GM21423 (cell line): Measurements from ENCODE around the gene FIBIN.
"Not testable (repeated sequence)": the region's sequence is repeated elsewhere in the genome, so short reads cannot be mapped to it uniquely, and the experiment has no call there.

Experiments used
- ATAC-seq: cut with Tn5 transposase; IDR thresholded peaks from one replicate; pipeline ENCODE4 v1.9.1; 2021; ENCODE audit warnings: mild to moderate bottlenecking, moderate library complexity; ENCODE audit not compliant: unreplicated experiment

Gene FIBIN

DNA sequence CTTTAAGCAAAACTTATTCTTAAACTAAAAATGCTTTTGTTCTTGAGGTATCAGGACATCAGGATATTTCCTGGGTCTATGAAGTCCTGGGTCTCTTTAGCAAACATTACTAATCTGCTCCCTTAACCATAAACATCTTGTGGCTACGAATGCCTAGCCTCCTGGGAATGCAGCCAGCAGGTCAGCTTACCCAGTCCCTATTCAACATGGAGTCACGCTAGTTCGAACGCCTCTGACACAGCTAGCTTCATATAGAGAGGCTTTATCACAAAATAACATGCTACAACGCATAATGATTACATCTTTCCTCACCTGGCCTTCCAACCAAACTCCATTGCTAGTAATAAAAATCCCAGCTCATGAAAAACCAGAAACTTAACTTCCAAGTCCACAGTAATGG is 17.5 kb upstream of the FIBIN start:
- no peak for ATAC-seq

DNA sequence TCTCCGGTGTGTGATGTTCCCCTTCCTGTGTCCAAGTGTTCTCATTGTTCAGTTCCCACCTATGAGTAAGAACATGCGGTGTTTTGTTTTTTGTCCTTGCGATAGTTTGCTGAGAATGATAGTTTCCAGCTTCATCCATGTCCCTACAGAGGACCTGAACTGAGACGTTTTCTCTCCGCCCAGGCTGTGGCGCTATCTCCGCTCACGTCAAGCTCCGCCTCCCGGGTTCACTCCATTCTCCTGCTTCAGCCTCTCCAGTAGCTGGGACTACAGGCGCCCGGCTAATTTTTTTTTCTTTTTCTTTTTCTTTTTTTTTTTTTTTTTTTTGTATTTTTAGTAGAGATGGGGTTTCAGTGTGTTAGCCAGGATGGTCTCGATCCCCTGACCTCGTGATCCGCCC is 16.7 kb upstream of the FIBIN start:
- ATAC-seq, result not testable (repeated sequence)

DNA sequence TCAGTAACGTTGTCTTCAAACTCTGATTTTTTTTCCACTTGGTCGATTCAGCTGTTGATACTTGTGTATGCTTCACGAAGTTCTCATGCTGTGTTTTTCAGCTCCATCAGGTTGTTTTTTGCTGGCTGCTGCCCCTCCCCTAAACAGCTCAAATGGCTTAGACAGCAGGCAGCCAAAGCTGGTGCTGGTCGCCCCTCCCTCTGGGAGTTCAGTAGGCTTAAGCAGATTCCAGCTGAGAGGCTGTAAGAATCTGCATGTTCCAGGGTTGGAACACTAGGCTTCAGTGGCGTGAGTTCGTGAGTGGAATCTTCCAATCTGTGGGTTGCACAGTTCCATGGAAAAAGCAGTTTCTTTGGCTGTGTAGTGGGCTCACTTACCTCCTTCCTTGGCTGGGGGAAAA is 10.3 kb upstream of the FIBIN start:
- ATAC-seq, result no peak

DNA sequence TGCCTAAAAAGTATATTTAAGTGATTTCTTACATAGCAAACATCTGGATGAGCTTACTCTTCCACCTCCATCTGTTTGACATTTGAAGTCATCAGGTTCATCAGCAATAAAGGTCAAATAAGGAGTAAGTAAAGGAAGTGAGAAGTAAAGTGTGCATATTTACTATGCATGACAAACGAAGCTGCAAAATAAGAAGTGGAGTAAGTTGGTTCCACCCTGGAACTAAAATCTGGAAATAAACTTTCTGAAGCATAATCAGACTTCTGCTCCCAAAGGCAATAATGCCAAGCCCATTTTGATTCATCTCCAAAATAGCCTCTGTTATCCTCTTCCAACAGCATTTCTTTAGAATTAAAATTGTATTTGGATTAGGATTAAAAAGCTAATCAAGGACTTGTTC is 8.4 kb upstream of the FIBIN start:
- ATAC-seq, result no peak

DNA sequence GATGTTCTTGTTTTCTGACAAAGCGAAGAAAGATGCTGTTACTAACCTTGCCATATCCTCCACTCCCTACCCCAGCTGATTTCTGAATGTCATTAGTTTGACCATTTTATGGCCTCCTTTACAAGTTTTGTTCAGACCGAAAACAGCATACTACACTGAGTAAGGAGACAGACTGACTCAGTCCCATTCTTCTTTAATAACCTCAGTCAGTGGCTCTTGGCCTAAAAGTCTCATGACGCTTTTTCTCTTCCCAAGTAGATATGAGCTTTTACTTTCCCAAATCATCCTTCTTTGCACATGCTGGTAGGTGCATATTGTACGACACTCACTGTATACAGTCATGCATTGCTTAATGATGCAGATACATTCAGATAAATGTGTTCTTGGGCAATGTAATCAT is 8.0 kb upstream of the FIBIN start:
- no peak for ATAC-seq

DNA sequence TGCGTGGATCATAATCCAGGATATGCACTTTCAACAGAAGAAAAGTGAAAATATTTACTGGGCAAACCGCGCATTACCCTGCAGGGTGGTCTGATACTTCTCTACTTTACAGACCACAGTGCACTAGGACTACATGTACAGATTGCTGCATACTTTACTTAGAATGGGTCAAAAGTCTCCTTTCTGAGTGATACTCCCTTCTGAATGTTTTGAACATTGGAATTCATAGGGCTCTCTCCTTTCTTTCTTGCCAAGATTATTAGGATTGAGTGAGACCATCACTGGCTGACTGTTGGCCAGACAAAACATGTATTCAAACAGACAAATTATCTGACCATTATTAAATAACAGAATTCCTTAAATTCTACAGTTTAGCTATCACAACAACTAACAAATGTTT is 6.6 kb upstream of the FIBIN start:
- no peak for ATAC-seq

DNA sequence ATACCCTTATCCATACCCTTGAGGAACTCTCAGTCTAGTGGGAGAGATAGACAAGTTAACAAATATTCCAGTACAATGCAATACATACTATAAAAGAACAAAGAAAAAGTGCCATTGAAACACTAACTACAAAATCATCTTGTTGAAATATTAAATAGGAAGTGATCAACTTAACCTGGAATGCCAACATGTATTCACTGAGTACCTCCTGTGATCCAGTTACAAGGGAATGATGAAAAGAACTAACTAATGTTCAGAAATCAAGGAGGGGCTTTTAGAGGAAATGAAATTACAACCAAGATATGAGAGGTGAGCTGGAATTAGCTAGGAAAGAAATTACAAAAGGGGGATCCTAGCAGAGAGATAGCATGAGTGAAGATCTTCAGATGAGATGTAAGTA is 6.2 kb upstream of the FIBIN start:
- no peak for ATAC-seq

DNA sequence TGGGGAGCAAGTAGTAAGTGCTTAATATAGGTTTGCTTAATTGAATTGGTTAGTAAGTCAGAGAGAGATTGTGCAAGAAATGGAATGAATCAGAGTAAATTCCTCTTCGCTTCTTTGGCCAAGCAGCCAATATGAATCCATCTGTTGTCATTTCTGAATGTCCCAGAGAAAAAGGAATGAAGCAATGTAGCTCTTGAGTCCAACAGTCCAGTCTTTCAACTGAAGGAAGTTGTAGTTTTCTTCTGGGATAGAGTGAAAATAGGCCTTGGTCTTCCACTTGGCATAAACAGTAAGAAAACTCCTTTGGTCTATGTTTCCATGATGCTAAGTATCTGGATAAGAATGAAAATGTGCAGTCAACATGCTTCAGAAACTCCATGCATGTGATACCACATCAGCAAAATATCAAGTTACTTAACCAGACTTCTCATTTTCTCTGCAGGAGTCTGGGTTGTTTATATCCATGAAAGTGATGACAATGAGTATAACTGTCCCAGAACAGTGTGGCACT is 1.8 kb upstream of the FIBIN start:
- no peak for ATAC-seq

DNA sequence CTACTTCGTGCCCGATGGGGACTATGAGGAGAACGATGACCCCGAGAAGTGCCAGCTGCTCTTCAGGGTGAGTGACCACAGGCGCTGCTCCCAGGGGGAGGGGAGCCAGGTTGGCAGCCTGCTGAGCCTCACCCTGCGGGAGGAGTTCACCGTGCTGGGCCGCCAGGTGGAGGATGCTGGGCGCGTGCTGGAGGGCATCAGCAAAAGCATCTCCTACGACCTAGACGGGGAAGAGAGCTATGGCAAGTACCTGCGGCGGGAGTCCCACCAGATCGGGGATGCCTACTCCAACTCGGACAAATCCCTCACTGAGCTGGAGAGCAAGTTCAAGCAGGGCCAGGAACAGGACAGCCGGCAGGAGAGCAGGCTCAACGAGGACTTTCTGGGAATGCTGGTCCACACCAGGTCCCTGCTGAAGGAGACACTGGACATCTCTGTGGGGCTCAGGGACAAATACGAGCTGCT is 751 bp downstream of the FIBIN start:
- ATAC-seq, result no peak

DNA sequence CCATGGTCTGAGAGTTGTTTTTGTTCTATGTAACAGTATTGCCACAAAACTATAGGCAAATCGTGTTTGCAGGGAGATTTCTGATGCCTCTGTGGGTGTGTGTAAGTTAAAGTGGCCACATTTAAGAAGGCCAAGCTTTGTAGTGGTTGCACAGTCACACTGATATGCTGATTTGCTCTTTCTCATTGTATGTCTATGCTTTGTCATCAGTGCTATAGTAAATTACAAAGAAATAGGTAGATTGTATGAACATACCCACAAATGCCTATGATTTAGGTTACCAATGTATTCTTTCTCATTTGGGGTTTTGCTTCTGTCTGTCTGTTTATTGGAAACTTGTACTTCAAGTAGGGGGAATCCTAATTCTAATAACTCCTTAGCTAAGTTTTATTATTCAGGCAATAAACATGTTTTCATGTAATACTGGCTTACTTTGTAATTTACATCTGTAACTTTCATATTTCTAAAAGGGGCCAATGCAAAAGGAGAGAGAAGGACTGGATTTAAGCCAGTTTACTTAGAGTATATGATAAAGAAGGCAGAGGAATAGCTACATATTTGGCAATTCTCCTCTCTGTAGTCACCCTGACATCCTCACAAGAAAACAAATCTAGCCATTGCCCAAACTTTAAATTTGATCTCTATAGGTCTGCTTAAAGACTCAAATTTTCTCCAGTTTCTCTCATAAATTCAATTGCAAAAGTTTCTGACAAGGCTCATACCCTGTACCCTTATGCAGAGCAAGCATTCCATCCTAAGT is 2.0 kb downstream of the FIBIN start:
- no peak for ATAC-seq

DNA sequence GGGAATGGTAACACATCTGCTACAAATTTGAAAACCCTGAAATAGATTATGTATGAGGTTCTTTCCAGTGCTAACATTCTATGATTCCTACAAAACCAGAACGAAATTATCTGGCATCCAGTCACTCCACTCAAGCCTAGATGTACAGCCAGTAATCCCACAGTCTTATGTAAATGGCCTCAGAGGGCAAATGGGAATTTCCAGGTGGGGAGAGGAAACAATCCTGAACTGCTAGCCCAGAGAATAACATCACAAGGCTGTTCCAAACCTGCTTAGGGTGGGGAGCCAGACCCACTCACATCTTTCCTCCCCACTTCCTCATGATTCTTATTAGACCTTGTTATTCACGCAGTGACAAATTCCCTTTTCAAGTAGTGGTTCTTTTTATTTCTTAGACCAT is 3.5 kb downstream of the FIBIN start:
- ATAC-seq, result no peak

DNA sequence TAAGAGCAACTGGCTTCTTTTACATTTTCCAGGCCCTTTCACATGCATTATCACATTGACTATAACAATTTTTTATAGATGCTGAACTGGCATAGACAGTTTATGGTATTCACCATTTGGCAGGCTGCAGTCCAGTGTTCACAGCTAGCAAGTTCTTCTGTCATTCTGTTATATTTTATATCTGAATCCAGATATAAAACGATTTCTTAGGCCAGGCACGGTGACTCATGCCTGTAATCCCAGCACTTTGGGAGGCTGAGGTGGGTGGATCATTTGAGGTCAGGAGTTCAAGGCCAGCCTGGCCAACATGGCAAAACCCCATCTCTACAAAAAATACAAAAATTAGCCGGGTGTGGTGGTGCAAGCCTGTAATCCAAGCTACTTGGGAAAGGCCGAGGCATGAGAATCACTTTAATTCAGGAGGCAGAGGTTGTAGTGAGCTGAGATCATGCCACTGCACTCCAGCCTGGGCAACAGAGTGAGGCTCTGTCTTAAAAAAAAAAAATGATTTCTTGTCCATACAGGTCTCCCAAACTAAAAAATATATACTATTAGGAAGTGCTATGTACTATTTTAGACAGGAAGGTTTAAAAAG is 7.3 kb downstream of the FIBIN start:
- ATAC-seq, result not testable (repeated sequence)

DNA sequence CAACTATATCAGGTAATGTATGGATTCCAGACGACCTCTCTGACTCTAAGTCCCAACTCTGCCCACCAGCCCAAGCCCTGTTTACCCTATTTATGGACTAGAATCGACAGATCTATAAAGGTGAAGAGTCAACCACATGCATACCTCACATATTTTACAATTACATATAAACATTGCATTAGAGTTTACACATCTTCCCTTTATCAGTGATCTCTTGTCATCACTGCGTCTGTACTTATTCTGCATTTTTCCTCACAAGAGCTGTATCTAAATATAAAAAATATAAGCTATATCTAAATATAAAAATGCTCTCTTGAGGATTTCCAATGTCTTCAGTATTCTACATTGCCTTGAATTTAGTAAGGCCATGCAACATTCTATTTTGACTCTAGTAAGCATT is 8.5 kb downstream of the FIBIN start:
- no peak for ATAC-seq

DNA sequence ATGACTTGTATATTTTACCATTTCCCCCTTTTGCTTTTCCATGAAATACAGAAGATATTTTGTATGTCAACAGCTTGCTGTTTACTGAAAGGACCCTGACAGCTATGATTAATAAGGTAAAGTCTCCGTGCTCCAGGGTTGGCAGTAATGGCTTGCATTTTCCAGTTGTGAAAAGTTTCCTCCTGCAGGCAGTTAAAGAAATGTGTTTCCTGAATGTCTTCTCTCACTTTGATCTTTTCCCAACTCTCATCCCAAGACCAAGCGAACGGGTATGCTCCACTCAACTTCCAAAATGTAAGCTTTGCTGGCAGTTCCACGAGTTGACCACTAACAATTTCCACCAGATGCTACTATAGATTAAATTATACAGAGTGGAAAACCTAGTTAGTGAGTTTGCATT is 8.9 kb downstream of the FIBIN start:
- ATAC-seq, result no peak

DNA sequence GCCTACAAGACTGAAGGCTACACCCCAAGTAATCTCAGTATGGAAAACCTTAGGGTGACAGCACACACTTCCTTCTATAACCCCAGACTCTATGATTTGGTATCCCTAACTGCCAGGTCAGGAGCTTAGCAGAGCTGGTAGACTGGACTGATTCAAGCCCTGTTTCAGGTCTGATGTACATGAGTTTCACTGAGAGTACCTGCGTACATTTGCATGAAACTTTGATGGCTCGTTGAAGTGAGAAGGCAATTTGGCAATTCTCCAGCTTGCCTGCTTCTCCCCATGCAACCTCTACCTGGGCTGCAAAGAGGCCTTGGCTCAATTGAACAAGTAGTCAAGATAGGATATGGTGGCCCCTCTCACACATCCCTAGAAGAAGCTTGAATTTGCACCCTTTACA is 10.2 kb downstream of the FIBIN start:
- ATAC-seq, result no peak

DNA sequence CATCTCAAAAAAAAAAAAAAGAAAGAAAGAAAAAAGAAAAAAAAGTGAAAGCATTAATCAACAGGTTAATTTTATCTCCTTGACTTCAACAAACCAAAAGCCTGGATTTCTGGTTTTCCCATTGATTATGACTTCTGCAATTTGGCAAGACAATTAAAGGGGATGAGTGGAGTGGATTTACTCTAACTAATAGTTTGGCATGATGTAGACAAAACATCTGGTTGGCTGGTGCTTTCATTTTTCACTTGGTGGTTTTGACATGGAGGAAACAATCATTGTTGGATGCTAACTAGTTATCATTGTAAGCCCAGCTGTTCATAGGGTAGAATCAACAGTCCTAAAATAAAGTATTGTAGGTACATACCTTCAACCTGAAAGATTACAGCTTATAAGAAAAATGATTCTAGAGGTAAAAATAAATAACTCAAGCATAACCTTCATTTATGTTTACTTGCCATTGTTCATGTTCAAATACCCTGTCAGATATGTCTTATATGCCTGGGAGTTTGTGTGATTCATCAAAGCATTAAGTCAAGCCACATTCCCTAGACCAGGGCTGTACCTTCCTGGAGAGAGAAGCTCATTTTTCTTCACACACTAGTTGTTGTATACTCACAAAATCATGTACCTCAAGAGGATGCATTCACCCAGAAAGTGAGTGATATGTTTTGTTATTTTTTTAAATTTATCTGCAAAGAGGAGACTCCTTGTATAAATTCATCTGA is 15.1 kb downstream of the FIBIN start:
- no peak for ATAC-seq

DNA sequence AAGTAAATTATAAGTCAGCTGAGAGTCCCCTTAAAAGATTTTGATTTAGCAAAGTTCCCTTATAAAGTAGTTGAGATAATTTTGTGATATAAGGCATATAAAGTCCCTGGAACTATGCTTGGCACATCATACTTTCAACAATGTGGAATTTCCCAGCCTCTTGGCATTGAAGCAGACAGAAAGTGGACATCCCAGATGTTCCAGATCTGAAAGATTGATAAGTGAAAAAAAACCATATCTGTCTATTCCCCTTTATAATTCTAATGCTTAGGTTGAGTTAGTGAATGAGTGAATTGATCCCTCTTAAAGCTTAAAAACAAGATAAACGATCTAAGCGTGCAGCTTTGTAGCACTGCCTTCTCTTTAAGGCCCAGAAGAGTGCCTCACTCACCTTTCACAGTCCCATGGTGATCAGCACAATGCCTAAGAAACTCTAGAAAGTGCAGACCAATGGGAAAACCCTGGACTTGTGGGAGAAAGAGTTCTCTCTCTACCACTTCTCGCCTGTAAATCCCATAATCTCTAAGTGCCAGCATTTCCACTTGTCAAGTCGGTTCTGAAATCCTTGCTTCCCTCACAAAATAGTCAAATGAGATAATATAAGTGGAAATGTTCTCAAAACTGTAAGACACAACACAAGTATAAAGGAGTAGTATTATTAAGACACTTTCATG is 17.8 kb downstream of the FIBIN start:
- no peak for ATAC-seq

DNA sequence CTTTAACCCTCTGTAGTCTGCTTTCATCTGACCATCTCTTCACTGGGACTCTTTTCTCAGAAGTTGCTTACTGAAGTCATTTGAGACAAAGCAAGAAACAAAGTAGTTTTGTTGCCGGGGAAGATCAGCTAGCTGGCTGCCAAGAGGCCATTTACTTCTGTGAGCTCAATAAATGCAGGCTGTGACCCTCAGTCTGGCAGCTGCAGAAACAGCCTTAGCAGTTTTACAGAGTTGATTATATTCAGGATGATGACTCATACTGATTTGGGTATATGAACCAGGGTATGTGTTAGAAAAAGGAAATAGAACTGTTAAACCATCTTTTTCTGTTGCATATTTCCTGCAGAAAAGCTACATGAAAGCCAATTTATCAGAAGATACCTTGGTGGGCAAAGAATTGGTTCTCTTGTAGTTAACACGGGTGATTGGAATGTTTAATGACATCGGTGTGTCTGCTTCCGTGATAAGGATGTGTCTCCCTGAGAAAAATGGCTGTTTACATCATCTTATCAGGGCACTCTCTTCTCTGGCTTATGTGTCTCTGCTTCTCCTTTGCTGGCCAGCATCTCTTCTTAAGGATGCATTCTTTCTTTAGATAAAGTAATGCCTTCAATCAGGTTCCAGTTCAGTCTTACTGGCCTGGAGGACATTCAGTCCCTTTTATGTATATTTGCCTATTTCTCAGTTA is 18.5 kb downstream of the FIBIN start:
- ATAC-seq, result no peak

DNA sequence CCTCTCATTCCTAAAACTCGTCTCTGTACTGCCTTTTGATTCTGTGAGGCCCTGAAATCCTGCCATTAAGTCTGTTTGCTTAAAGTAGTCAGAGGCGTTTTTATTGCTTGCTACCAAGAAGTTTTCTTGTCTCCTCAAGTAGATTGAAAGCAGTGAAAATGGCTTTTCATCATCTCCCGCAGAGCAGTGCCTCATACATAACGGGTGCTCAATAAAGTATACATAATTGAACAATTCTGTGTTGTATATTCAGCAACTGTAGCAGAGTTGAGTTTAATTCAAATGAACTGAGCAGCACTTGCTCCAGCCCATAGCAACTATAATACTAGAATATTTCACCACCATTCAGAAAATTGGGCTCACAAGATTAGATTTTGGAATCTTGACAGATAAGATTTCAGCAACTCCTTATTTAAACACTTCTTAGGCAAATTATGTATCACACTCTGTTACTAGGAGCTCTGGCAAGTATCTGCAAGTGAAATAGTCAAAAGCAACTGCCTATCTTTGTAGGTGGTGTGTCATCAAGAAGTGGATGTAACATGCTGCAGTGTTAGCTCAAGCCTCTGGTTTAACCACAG is 20.0 kb downstream of the FIBIN start:
- ATAC-seq, result no peak

DNA sequence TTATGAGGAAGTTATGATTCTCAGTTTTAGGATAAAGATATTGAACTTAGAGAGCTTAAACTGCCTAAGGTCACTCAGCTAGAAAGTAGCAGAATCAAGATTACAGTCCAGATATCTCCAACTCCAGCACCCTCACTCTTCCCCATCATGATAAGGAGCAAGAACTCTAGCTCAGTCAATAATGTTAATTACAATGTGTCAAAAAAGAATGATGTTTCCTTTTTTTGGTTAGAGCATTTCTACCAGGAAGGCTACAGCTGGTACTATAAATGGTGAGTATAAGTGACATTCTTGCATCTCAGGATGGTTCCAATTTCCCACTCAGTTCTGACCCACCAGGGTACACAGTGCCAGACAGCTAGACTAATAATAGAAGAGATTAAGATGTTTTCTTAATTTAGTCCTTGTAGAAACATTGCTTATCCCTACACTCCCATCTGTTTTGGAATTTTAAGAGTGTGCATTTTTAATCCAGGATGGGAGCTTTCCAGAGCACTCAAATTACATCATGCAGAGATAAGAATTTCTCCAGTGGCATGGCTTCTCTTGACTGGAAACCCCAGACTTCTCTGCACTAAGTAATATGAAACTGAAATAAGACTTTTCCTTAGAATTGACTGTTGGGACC is 25.1 kb downstream of the FIBIN start:
- ATAC-seq, result no peak
